GM21390 (cell line): ENCODE measurements around the gene TPSD1.
"Not testable (repeated sequence)": the region's sequence is repeated elsewhere in the genome, so short reads cannot be mapped to it uniquely, and the experiment has no call there.

Source experiments
- ATAC-seq: cut with Tn5 transposase; IDR thresholded peaks from one replicate; pipeline ENCODE4 v1.9.1; 2021; ENCODE audit not compliant: unreplicated experiment

Gene TPSD1

GRCh38 chr16:1240436-1240835, 15.4 kb upstream of the TPSD1 start, which contains the start of gene TPSAB1:
Gene TPSAB1, plus strand, starts transcription at chr16:1240705. Its CDS starts 234 bp downstream, at chr16:1240939.
- not testable (repeated sequence) for ATAC-seq

DNA sequence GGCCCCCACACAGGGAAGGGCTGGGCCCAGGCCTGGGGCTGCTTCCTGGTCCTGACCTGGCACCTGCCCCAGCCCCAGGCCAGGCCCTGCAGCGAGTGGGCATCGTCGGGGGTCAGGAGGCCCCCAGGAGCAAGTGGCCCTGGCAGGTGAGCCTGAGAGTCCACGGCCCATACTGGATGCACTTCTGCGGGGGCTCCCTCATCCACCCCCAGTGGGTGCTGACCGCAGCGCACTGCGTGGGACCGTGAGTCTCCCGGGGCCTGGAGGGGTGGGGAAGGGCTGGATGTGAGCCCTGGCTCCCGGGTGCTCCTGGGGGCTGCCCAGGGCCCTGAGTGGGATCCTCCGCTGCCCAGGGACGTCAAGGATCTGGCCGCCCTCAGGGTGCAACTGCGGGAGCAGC, 14.8 kb upstream of the TPSD1 start:
- ATAC-seq, result not testable (repeated sequence)

DNA sequence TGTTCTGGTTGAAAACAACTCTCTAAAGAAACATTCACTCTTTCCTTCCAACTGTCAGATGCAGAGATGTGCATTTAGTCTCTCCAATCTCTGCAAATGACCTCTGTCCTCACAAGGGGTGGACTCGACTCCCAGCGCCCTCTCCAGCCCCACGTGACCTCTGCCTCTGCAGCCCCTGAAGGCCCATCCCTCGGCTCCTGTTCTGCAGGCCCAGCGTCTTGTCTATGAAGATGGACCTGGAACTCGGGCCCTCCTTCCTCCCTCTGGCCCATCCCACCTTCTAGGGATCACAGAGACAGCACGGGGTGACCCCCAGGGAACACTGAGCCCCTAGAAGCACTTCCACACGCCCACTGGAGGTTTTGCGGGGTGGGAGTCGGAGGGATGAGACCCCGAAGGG, 12.5 kb upstream of the TPSD1 start:
- not testable (repeated sequence) for ATAC-seq

DNA sequence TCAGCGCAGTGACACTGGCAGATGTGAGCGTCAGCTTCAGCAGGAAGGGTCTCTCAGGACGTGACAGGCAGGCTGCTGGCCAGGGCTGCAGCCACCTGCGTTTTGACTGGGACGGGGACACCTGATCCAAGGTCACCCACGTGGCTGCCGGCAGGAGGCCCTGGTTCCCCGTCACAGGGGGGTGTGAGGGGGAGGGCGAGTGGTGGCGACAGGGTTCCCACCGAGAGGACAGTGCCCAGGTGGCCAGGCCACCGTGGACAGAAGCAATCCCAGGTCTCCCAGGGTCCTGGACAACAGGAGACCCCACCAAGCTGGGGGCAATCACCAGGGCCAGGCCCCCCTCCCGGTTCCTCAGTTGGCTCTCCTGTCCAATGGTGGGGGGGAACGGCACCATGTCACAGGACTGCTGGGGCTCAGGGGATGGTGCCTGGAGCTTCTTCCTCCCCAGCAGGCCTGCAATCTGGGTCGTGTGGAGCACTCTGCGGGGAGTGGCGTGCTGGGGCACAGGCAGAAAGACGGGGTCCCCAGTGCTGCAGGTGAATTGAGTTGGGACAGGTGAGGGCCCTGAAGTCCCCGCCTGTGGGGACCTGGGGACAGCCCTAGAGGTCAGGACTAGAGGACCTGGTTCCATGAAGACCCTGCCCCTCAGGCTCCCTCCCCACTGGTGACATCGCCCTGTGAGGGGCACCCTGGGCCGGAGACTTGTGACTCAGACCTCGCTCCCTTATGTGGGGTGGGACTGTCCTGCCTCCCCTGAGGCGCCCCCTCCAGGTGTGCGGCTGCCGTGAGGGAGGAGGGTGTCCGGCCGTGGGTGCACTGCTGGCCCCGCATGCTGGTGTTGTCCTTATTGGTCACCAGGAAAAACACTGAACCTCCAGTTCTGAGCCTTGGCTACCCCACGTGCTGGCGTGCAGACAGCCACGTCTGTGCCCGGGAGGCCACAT, 11.7 kb upstream of the TPSD1 start:
- ATAC-seq, result not testable (repeated sequence)

DNA sequence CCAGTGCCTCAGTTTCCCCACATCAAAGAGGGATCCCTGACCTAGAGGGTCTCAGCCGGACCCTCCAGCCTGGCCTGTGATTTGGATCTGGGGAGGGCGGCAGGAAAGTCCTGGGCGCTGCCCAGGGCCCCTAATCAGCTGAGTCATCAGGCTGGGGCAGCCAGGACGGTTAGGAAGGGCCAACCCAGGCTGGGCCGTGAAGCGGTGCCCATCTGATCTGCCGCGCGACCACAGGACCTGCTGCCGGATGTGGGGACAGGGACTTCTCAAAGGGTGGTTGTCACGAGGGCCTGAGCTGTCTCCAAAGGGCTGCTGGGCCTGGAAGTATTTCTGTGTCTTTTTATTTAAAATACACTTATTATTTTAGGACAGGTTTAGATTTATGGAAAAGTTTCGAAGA, 11.0 kb upstream of the TPSD1 start:
- ATAC-seq, result no peak

DNA sequence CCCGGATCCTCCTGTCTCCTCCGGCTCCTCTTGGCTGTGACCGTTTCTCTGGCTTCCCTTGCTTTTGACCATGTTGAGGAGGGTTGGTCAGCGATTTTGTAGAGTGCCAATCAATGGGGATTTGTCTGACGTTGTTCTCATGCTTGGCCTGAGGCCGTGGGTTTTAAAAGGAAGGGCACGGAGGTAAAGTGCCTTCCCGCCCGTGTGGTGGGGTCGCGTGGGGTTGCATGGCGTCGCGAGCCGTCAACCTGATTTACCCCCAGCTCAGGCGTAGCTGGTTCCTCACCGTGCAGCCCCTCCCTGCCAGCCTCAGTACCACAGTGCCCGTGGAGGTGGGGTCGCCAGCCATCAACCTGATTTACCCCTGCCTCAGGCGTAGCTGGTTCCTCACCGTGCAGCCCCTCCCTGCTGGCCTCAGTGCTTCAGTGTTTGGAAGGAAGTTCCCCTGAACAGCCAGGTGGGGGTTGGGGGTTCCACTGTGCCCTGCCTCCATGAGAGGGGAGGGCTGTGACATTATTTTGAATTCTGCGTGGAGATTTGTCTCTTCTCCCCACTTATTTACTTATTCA, 10.3 kb upstream of the TPSD1 start:
- no peak for ATAC-seq

DNA sequence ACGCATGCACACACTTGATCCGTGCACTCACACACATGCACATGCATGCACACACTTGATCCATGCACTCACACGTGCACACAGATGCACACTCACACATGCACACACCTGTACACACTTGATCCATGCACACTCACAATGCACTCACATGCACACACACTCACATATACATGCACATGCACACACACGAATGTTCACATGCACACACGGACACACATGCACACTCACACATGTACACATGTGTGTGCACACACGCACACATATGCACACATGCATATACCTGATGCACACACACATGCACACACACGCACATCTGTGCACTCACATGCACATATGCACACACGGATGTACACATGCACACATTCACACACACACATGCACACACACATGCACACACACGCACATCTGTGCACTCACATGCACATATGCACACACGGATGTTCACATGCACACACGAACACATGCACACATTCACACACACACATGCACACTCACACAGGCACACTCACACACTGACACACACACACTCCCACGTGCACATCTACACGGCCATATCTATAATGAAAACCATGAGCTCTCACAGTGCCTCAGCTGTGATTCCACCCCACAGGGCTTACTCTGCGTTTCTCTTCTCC, 7.8 kb upstream of the TPSD1 start:
- ATAC-seq, result not testable (repeated sequence)

GRCh38 chr16:1249031-1249755, 6.7 kb upstream of the TPSD1 start:
- ATAC-seq, result not testable (repeated sequence)

DNA sequence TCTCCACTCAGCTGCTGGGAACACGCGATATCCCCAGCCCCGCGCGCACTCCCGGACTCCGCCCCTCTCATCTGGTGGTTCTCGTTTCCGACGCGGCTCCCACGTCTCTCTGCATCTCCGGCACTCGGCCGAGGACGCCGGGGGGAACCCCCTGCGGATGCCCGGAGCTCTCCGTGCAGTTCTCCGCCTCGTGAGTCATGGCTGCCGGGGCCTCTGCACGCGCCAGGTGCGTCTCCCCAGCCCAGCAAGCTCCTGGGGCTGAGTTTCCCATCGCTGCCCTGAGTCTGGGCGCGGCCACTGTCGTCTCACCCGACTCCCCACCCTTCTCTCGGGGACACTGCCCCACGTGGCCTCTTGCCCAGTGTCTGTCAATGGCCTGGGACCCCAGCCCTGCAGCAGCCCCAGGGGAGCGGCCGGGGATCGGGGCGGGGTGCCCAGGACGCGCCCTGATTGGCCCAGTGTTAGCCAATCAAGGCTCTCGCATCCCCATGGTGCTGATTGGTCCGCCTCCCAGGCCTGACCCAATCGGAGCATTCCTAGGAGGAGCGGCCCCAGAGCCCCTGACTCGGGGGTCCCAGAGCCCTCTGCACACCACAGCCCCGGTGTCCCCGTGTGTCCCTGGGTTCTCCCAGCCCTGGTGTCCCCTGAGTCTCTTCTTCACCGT, 2.0 kb upstream of the TPSD1 start:
- ATAC-seq, result not testable (repeated sequence)

- ATAC-seq, result not testable (repeated sequence)
These were observed 1.0 kb upstream of the TPSD1 start for GRCh38 chr16:1254821-1255220.

DNA sequence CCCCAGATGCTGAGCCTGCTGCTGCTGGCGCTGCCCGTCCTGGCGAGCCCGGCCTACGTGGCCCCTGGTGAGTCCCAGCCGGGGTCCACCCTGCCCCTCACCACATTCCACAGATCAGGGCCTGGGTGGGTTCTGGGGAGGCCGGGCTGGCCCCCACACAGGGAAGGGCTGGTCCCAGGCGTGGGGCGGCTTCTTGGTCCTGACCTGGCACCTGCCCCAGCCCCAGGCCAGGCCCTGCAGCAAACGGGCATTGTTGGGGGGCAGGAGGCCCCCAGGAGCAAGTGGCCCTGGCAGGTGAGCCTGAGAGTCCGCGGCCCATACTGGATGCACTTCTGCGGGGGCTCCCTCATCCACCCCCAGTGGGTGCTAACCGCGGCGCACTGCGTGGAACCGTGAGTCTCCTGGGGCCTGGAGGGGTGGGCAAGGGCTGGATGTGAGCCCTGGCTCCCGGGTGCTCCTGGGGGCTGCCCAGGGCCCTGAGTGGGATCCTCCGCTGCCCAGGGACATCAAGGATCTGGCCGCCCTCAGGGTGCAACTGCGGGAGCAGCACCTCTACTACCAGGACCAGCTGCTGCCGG, 516 bp downstream of the TPSD1 start:
- ATAC-seq, result not testable (repeated sequence)

DNA sequence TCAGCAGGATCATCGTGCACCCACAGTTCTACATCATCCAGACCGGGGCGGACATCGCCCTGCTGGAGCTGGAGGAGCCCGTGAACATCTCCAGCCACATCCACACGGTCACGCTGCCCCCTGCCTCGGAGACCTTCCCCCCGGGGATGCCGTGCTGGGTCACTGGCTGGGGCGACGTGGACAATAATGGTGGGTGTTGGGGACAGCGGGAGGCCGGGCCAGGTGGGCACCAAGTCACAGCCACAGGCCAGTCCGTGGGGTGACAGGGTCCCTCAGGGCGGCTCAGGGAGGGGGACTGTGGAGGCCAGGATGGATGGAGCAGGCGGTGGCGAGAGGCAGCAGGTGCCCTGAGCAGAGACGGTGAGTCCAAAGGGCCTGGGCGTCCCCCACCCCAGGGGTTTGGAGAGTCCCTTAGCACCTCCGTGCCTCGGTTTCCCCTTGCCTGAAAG, 1.0 kb downstream of the TPSD1 start:
- ATAC-seq, result no peak

DNA sequence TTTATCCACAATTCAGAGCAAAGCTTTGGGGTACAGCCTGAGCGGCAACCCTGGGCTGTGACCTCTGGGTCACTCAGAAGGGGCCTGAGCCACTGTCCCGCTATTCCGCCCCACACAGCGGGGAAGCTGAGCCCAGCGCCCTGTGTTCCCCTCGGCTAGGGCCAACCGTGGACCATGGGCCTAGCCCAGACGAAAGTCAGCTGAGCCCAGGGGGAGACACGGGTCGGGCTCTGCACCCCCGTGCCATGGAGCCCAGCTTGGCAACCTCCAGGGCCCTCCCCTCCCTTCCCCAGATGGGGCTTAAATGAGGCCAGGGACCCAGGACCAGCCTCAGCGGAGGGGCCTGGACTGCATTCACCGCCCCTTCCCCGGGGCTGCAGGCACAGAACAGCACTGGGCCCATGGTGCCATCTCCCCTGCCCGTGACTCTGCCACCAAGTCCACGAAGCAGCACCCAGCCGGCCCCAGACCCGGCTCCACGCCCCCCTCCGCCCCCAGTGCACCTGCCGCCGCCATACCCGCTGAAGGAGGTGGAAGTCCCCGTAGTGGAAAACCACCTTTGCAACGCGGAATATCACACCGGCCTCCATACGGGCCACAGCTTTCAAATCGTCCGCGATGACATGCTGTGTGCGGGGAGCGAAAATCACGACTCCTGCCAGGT, 1.8 kb downstream of the TPSD1 start:
- ATAC-seq, result no peak

- ATAC-seq, result no peak
These were observed 2.3 kb downstream of the TPSD1 start for GRCh38 chr16:1258225-1258600.

DNA sequence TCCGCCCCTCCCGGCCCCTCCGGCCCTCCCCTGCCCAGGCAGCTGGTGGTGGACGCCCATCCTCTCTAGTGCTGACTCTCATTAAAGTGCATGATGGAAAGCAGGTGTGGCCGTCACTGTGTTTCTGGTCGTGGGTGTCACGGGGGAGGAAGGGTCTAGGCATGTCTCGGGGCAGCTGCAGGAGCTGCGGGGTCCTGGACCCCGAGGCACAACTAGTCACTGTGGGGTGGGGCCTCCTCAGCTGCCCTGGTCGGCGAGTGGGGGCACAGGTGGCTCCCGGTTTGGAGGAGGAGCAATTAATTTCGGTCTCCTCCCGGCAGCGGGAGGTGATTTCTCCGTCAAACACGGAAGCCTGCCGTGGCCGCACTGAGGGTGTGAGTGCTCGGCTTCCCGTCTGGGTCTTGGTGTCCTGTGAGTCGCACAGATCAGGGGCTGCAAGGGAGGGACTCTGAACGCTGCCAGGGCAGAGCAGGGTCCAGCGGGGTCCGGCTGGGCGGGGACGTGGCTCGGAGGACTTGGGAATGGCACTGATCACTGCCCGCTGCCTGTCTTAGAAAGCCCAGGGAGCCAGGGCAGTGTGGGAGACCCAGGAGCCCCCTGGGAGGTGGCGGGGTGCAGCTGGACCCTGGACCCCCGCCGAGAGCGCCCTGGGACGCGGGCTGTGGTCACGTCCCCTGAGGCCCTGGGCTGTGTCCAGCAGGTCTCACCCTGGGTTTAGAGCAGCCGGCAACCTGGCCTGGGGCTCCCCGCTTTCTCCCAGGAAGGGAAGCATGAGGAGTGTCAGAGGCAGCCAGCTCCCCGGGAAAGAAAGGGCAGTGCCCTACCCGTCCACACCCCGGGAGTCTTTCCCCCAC, 3.3 kb downstream of the TPSD1 start:
- no peak for ATAC-seq

DNA sequence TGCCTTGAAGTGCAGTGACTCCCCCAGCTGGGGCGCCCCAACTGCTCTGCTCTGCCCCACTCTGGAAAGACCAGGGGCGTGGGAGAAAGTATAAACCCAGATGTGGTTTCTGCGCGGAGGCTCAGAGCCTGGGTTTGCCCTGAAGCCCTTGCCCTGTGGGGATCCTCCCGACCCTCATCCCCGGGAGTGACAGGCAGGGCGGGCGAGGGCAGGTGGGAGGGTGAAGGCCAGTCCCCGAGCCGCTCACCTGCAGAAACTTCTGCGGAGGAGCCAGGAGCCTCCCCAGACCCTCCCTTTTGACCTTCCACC, 3.8 kb downstream of the TPSD1 start:
- no peak for ATAC-seq

DNA sequence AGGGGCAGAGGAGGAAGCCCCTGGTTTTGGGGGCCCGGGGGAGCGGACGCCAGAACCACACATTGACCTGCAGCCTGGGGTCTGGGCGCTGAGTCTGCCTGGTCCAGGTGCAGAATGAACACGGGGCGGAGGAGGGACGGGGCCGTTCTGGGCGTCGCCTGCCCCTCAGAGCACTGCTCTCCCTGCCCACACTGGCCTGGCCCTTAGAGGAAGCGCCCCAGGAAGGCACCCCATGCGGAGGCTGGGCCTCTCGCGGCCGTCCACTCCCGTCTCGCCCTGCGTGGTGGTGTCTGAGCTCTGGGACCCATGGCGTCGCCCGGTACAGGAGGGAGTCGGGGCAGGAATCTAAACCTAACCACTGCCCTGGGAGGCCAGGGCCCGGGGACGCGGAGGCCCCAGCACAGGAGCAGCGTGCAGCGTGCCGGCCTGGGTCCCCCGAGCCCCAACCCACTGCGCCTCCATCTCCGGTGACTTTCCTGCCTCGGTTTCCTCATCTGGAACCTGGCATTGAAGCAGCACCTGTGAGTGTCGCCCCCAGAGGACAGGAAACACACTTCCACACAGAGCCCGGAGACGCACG, 4.3 kb downstream of the TPSD1 start:
- ATAC-seq, result no peak

DNA sequence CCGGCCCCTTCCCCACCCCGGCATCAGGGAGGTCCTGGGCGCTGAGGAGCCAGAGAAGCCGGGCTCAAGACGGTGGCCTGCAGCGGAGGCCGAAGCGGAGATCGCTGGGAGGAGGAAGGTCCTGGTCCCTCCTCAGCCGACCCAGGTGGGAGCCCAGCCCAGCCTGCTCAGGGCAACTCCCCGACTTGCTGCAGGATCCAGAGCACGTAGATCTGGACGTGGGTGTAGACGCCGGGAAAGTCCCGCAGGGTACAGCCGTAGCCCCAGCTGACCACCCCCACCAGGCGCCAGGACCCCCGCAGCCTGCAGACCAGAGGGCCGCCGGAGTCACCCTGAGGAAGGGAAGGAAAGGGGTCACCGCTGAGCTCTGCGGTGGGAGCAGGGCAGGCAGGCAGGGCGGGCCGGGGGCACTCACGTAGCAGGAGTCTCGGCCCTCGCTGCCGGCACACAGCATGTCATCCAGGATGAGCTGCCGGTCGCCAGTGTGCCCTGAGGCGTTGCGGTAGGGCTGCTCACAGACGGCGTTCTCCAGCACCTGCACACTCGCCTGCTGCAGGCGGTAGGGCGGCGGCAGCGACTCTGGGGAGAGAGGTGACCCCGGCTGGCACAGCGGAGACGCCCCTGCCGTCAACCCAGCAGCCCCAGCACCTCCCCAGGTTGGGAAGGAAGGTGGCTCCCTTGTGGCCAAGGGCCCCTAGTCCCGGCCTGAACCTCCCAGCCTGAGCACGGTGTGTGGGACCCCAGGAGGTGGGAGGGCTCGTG, 5.4 kb downstream of the TPSD1 start:
- ATAC-seq, result no peak
